Measurements from ENCODE around the gene LUM.

DNA sequence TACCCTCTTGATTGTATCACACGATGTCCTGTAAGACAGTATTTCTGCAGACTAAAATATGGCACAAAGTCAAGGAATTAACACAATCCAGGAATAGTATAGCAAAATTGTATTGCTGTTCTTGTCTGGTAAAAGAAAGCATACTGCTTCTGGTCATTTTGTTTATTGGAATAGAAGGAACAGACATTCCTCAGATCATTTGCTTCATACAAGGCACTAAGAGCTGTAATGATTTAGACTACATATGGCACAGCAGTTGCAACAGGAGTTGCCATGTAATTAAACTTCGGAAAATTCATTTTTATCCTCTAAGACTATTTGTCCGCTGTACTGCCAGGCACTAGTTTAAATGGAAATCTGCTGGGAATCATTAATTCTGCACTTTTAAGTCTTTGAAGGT lies 45.9 kb downstream of the LUM start:
- no peak for TF ChIP-seq POLR2A (IDR thresholded peaks at IDR 0.05)
- TF ChIP-seq, protein P1, sequence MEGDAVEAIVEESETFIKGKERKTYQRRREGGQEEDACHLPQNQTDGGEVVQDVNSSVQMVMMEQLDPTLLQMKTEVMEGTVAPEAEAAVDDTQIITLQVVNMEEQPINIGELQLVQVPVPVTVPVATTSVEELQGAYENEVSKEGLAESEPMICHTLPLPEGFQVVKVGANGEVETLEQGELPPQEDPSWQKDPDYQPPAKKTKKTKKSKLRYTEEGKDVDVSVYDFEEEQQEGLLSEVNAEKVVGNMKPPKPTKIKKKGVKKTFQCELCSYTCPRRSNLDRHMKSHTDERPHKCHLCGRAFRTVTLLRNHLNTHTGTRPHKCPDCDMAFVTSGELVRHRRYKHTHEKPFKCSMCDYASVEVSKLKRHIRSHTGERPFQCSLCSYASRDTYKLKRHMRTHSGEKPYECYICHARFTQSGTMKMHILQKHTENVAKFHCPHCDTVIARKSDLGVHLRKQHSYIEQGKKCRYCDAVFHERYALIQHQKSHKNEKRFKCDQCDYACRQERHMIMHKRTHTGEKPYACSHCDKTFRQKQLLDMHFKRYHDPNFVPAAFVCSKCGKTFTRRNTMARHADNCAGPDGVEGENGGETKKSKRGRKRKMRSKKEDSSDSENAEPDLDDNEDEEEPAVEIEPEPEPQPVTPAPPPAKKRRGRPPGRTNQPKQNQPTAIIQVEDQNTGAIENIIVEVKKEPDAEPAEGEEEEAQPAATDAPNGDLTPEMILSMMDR (IDR thresholded peaks at IDR 0.05): no peak

All from body of pancreas (tissue), 4 donors.